GM20000 (cell line): Measurements from ENCODE around the gene AOPEP.

Experiments used
- DNase-seq: peaks from one replicate; pipeline ENCODE4 v3.0.0; 2012; ENCODE audit warnings: low spot score
- CTCF ChIP-seq: IDR thresholded peaks from 2 replicates; pipeline ENCODE4 v1.5.1; 2012; ENCODE audit warnings: mild to moderate bottlenecking, control low read depth; ENCODE audit errors: extremely low read depth, missing control alignments

AOPEP gene

GRCh38 chr9:95130484-95130883 is 404.0 kb downstream of the AOPEP start:
- DNase-seq = no peak

DNA sequence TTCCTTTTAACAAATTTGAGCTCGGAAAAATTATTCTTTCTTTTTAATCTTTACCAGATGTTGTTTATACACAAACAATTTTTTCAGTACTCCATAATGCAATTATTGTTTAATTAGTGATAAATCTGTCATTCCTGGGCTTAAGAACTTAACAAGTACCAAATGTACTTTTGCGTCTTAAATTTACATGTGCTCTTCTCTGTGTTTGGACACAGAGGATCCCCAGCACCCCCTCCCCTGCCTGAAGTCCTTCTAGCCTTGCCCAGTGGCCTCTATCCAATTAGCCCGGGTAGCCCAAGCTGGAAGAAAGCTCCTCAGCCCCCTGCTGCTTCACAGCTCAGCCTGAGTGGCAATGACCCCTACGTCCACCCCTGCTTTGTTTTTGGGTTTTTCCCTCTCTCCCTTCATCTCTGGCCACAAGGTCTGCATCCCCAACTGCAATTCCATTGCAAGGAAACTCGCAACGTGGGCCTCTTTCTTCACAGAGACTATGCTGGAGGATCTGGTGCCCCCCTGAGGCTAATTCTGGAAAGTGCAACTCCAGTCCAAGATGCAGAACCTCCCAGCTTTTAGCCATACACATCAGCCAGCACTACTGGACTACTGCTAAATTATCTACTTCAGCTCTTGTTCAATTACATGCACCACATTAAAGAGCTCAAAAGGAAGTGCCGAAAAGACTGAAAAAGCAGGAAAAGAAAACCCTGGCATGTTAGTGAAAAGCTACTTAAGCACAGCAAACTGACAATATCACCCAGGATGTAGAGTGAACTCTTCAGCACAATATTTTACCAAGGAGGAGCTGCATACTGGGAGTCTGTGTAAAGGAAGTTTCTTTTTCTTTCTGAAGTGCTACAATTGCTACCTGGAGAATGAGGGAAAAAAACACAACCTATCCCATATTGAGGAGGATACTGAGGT is 404.8 kb downstream of the AOPEP start:
- peak; percentile 55 for TF ChIP-seq CTCF
- DNase-seq = peak; percentile 75

More at GRCh38 chr9:95130484-95130883, 404.0 kb downstream of the AOPEP start:
- no peak for TF ChIP-seq CTCF

DNA sequence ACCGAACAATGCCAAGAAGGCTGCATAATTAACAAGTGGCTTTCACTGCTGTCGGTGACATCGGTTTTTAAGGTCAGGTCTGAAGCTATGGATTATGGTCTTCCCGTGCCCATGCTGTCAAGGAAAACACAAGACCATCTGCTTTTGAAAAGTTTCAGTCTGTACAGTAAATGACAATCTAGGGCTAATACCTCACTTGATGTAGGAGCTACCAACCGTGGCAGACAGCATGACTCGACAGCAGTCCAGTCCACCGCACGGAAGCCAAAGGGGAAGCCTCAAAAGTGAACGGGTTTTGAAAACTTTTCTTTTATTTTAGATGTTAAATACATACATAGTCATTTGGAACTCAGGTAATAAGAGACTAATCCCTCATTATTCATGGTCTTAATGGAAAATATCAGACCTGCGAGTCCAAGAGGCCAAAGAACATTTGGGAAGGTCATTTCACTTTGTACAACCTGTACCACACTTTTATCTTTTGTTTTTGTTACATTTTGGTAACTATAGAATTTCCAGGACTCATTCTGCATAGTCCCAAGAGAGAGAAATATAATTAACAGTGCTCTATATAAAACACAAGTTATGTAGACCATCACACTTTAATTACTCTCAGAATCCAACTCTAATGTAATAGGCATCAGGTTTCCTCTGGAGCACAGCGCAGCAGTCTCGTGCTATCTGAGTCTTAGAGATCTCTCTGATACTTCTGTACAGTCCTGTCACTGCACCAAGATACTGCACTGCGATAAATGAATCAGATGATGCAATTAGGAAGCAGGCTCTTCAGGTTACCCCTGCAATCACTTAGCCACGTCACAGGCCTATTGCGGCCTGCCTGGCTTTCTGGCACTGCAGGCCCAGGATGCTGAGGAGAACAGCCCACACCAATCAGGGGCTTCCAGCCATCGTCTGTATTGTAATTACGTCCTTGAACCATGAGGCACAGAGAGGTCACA is 406.1 kb downstream of the AOPEP start:
- TF ChIP-seq CTCF = no peak
- no peak for DNase-seq

DNA sequence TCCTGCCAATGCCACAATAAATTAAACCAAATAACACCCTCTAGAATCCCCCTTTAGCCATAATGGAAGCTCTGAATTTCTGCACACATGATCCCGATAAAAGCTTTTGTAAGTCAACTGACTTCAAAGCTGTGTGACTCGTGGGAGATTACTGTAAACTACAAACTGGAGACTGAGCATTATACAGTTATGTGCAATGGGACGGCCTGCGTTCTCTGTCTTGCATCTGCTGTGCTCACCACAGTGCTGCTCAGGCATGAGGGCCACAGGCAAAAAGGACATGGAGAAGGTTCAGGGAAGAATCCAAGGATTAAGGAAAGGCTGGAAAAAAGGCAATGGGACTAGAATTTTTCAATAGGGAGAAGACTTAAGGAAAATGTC is 406.8 kb downstream of the AOPEP start:
- TF ChIP-seq CTCF = no peak
- DNase-seq = no peak

GRCh38 chr9:95134457-95134881 is 408.0 kb downstream of the AOPEP start:
- no peak for DNase-seq
- TF ChIP-seq CTCF = no peak

GRCh38 chr9:95135756-95136155 is 409.3 kb downstream of the AOPEP start:
- DNase-seq = no peak
- TF ChIP-seq CTCF = no peak
